ENCODE results near the gene IGFL1. TPM values are rescaled to one million over a fixed set of nuclear protein-coding genes. Genes with fewer than 3 reads are reported as not detected.
A peak's percentile ranks its signal among the peaks of the same experiment; 100 is the strongest.
"Not testable (repeated sequence)": the region's sequence is repeated elsewhere in the genome, so short reads cannot be mapped to it uniquely, and the experiment has no call there.

IGFL1 gene
- total and polyA plus RNA-seq, 8 donors, result 0.50 to 0.88 TPM; not detected in 6

GRCh38 chr19:46206176-46206575 is 23.4 kb upstream of the IGFL1 start:
- Histone ChIP-seq H3K4me1 (peaks cover 0 to 14% (median 8%) of the 10 kb centered on the region in 4 donors), H3K27me3 (peaks cover 0 to 8% (median 0%) of the 10 kb centered on the region in 3 donors), H3K27ac (no peak overlapping the region), H3K9me3 (no peaks in the 10 kb centered on the region), H3K4me3 (no peak overlapping the region), H3K36me3 (no peaks in the 10 kb centered on the region)
- 49 to 72% (median 57%) methylated on average over 5 of the region's 5 CpGs for WGBS, 5 donors
- intact Hi-C loops (cut with DNase I; ENCODE audit: low total_unique reads), result no loop called here
- TF ChIP-seq CTCF (IDR thresholded peaks at IDR 0.05) (no peak), POLR2A (IDR thresholded peaks at IDR 0.05) (no peak), POLR2AphosphoS5 (IDR thresholded peaks at IDR 0.05) (no peak), EP300 (IDR thresholded peaks at IDR 0.05) (no peak)
- peak in 1 of 2 donors; percentile 25 for DNase-seq

GRCh38 chr19:46206682-46207081 is 22.9 kb upstream of the IGFL1 start:
- no peak overlapping the region for H3K4me3 ChIP-seq
- no peaks in the 10 kb centered on the region for H3K36me3 ChIP-seq
- peaks cover 0 to 19% (median 10%) of the 10 kb centered on the region in 4 donors for H3K4me1 ChIP-seq
- H3K27me3 ChIP-seq, result peaks cover 0 to 8% (median 0%) of the 10 kb centered on the region in 3 donors
- DNase-seq, result no peak
- no peak overlapping the region for H3K27ac ChIP-seq
- no peak for TF ChIP-seq POLR2AphosphoS5 (IDR thresholded peaks at IDR 0.05)
- TF ChIP-seq POLR2A (IDR thresholded peaks at IDR 0.05), result no peak
- TF ChIP-seq EP300 (IDR thresholded peaks at IDR 0.05), result no peak
- TF ChIP-seq CTCF (IDR thresholded peaks at IDR 0.05), result no peak
- 66 to 77% (median 77%) methylated on average over 3 of the region's 3 CpGs for WGBS, 5 donors
- H3K9me3 ChIP-seq, result no peaks in the 10 kb centered on the region
- intact Hi-C loops (cut with DNase I; ENCODE audit: low total_unique reads), result no loop called here

GRCh38 chr19:46207858-46208257 is 21.7 kb upstream of the IGFL1 start:
- H3K36me3 ChIP-seq; H3K27ac ChIP-seq; H3K4me3 ChIP-seq; DNase-seq; H3K9me3 ChIP-seq; intact Hi-C loops (cut with DNase I; ENCODE audit: low total_unique reads): not testable (repeated sequence)
- 84 to 92% (median 88%) methylated on average over 3 to 8 of the region's 8 CpGs for WGBS, 5 donors
- Histone ChIP-seq H3K27me3 (peaks cover 0 to 16% (median 0%) of the 10 kb centered on the region in 3 donors), H3K4me1 (peaks cover 0 to 23% (median 13%) of the 10 kb centered on the region in 4 donors)

- WGBS, 5 donors, result 47 to 62% (median 53%) methylated on average over 3 of the region's 3 CpGs
- TF ChIP-seq POLR2A (IDR thresholded peaks at IDR 0.05), result no peak
- no peak for TF ChIP-seq EP300 (IDR thresholded peaks at IDR 0.05)
- no peak for TF ChIP-seq CTCF (IDR thresholded peaks at IDR 0.05)
- TF ChIP-seq POLR2AphosphoS5 (IDR thresholded peaks at IDR 0.05), result peak in 1 of 3 donors; percentile 38
- no peaks in the 10 kb centered on the region for H3K9me3 ChIP-seq
- no peak overlapping the region for H3K4me3 ChIP-seq
- intact Hi-C loops (cut with DNase I; ENCODE audit: low total_unique reads), result no loop called here
- no peaks in the 10 kb centered on the region for H3K36me3 ChIP-seq
- peak in 1 of 2 donors; percentile 52 for DNase-seq
- H3K27me3 ChIP-seq, result peaks cover 0 to 24% (median 0%) of the 10 kb centered on the region in 3 donors
- no peak overlapping the region for H3K27ac ChIP-seq
- H3K4me1 ChIP-seq, result peaks cover 0 to 23% (median 13%) of the 10 kb centered on the region in 4 donors
Observed at GRCh38 chr19:46209051-46209450, 20.5 kb upstream of the IGFL1 start.

GRCh38 chr19:46209472-46209871 is 20.1 kb upstream of the IGFL1 start:
- no peaks in the 10 kb centered on the region for H3K36me3 ChIP-seq
- no peak overlapping the region for H3K4me3 ChIP-seq
- intact Hi-C loops (cut with DNase I; ENCODE audit: low total_unique reads), result no loop called here
- DNase-seq, result no peak
- H3K27ac ChIP-seq, result no peak overlapping the region
- peaks cover 0 to 25% (median 0%) of the 10 kb centered on the region in 3 donors for H3K27me3 ChIP-seq
- 78 to 91% (median 88%) methylated on average over 1 of the region's 1 CpG for WGBS, 5 donors
- no peaks in the 10 kb centered on the region for H3K9me3 ChIP-seq
- peaks cover 0 to 23% (median 13%) of the 10 kb centered on the region in 4 donors for H3K4me1 ChIP-seq
- TF ChIP-seq POLR2AphosphoS5 (IDR thresholded peaks at IDR 0.05) (no peak), POLR2A (IDR thresholded peaks at IDR 0.05) (no peak), EP300 (IDR thresholded peaks at IDR 0.05) (no peak), CTCF (IDR thresholded peaks at IDR 0.05) (no peak)

Data from stomach (tissue), 9 donors.